K562 (cell line): ENCODE measurements around the gene UGT1A9. TPM values are rescaled to one million over a fixed set of nuclear protein-coding genes. Genes with fewer than 3 reads are reported as not detected.

ENCODE experiments used
- ATAC-seq: fragments of 200-7000 bp; cut with Tn5 transposase; 3 replicates; pipeline ENCODE4 v1.9.1; 2020; ENCODE audit warnings: moderate library complexity
- BruUV-seq: library from RNA; stranded (reverse); fragments of 400-500 nt; replicated peaks from 2 replicates; lab custom pipeline; 2021; lab: Mats Ljungman, UMichigan
- CTCF ChIA-PET: fragments of 300-600 bp; formaldehyde crosslinking; extraction: SDS; loops from one replicate; lab custom pipeline; 2021; ENCODE audit warnings: low intra/inter-chr PET ratio; lab: Yijun Ruan, JAX
- POLR2A ChIA-PET: fragments of 300-600, 350-650 bp; sonication (Branson Sonifier 250); formaldehyde crosslinking; extraction: SDS; loops from one replicate; lab custom pipeline; 2021; ENCODE audit warnings: antibody characterized with exemption, inconsistent platforms; lab: Yijun Ruan, JAX
- DNase-seq, 4 experiments: peaks; one replicate each; pipeline versions ENCODE4 v3.0.0 to v3.0.0-alpha.2; 2011 to 2018; ENCODE audit warnings: low spot score in 3 of 4, mixed read lengths in 3 of 4; ENCODE audit errors: extremely low read depth in 1 of 4
- FAIRE-seq: peaks from 2 replicates; lab custom pipeline; 2011; peaks lifted over from hg19 to GRCh38; lab: Jason Lieb, UNC
- H2AFZ ChIP-seq: 2 replicates; pipeline ENCODE4 v1.6.0; 2011; ENCODE audit warnings: low read depth, low read length, control low read depth, inconsistent platforms
- H3K27ac ChIP-seq: fragments of 200-600 bp; 3 replicates; pipeline ENCODE4 v1.8.0; 2011; ENCODE audit warnings: low read depth, mild to moderate bottlenecking, control low read depth, inconsistent platforms, low read length, moderate library complexity, mixed read lengths; ENCODE audit errors: extremely low read depth
- H3K27me3 ChIP-seq, 2 experiments: fragments of 300-600 bp in 1 of 2; 2 replicates in 1 of 2; 3 replicates in 1 of 2; pipeline versions ENCODE4 v1.6.0 to v1.8.0; 2011; ENCODE audit warnings: inconsistent platforms in 2 of 2, low read length in 2 of 2, mild to moderate bottlenecking in 1 of 2, mixed read lengths in 1 of 2, moderate library complexity in 1 of 2; ENCODE audit not compliant: control insufficient read depth in 2 of 2, insufficient read depth in 2 of 2
- H3K36me3 ChIP-seq: fragments of 300-600 bp; 3 replicates; pipeline ENCODE4 v1.8.0; 2011; ENCODE audit warnings: mild to moderate bottlenecking, low read length, inconsistent platforms; ENCODE audit not compliant: control insufficient read depth, insufficient read depth
- H3K4me1 ChIP-seq, 2 experiments: fragments of 200-600 bp in 1 of 2; replicated peaks in 1 of 2; 2 replicates in 1 of 2; 3 replicates in 1 of 2; pipeline versions ENCODE4 v1.5.1 to v1.8.0; 2011; ENCODE audit warnings: inconsistent platforms in 2 of 2, low read length in 2 of 2, mild to moderate bottlenecking in 1 of 2, mixed read lengths in 1 of 2, moderate library complexity in 1 of 2; ENCODE audit not compliant: control insufficient read depth in 2 of 2, insufficient read depth in 2 of 2
- H3K4me2 ChIP-seq: 2 replicates; pipeline ENCODE4 v1.6.1; 2011; ENCODE audit warnings: low read length, control low read depth, inconsistent platforms, mixed read lengths; ENCODE audit not compliant: insufficient read depth
- H3K4me3 ChIP-seq: fragments of 200-600 bp; sonication (generic), shearing (Covaris generic); 2 replicates; pipeline ENCODE4 v1.5.1; 2016; ENCODE audit warnings: control low read depth, inconsistent platforms
- H3K79me2 ChIP-seq: fragments of 200-600 bp; 3 replicates; pipeline ENCODE4 v1.8.0; 2011; ENCODE audit warnings: low read length, inconsistent platforms; ENCODE audit not compliant: control insufficient read depth, insufficient read depth
- H3K9ac ChIP-seq, 2 experiments: 2 replicates each; pipeline versions ENCODE4 v1.6.0 to v1.6.1; 2011; ENCODE audit warnings: low read depth in 2 of 2, low read length in 2 of 2, control low read depth in 1 of 2, inconsistent platforms in 1 of 2, mild to moderate bottlenecking in 1 of 2, mixed read lengths in 1 of 2; ENCODE audit not compliant: insufficient read depth in 1 of 2
- H3K9me1 ChIP-seq: one replicate; pipeline ENCODE4 v1.6.0; 2011; ENCODE audit warnings: inconsistent platforms, mild to moderate bottlenecking, low read length, moderate library complexity; ENCODE audit not compliant: control insufficient read depth, insufficient read depth
- H3K9me3 ChIP-seq: replicated peaks from 2 replicates; pipeline ENCODE4 v1.5.1; 2011; ENCODE audit warnings: low read depth, low read length, inconsistent platforms; ENCODE audit not compliant: control insufficient read depth, insufficient read depth
- H4K20me1 ChIP-seq: replicated peaks from 2 replicates; pipeline ENCODE4 v1.6.1; 2011; ENCODE audit warnings: low read length, inconsistent platforms, mixed read lengths; ENCODE audit not compliant: control insufficient read depth, insufficient read depth
- COPS2 ChIP-seq: fragments of 450-650 bp; conservative IDR thresholded peaks from 2 replicates; pipeline ENCODE4 v1.6.1; 2016; ENCODE audit warnings: mild to moderate bottlenecking, moderate library complexity
- SREBF1 ChIP-seq: fragments of 150-350 bp; IDR thresholded peaks from 2 replicates; pipeline ENCODE4 v1.6.1; 2014; ENCODE audit warnings: antibody characterized with exemption, low read depth, low read length, borderline replicate concordance
- ZC3H4 ChIP-seq: sonication (generic); formaldehyde crosslinking; IDR thresholded peaks from 2 replicates; pipeline ENCODE4 v1.9.0; 2021; ENCODE audit warnings: missing genetic modification reagents, borderline replicate concordance
- ZNF696 ChIP-seq: fragments of 250-450 bp; sonication (Bioruptor Pico); conservative IDR thresholded peaks from 2 replicates; pipeline ENCODE4 v1.4.0; 2020; ENCODE audit warnings: mild to moderate bottlenecking, moderate library complexity
- WGBS: fragments of 100-300 bp; shearing (Covaris generic); methylation state at CpG from one replicate; pipeline ENCODE4 v1.1.6; 2016; ENCODE audit warnings: low coverage, mixed read lengths; ENCODE audit not compliant: insufficient coverage; ENCODE audit errors: missing lambda C conversion rate; 5-methylcytosine and 5-hydroxymethylcytosine counted together
- in situ Hi-C: fragments of 300-500 bp; cut with MboI; formaldehyde crosslinking; loops from 4 replicates; pipeline ENCODE4 v1.15.0; 2018; ENCODE audit warnings: inconsistent platforms, mixed read lengths
- intact Hi-C: fragments of 100-400 bp; cut with micrococcal nuclease; formaldehyde crosslinking; loops from 2 replicates; pipeline ENCODE4 v1.14.2; 2022
- polyA plus RNA-seq, 8 experiments: library from polyadenylated mRNA; depleted of rRNA in 4 of 8; stranded (reverse) in 5 of 8; unstranded in 3 of 8; fragments of >200 nt; fragmentation: Nextera tagmentation in 2 of 8; fragmentation: Illumina TruSeq in 1 of 8; extraction: Ambion mirVana in 2 of 8; extraction: Trizol in 1 of 8; gene quantifications; 2 replicates each; pipeline versions ENCODE4 v1.2.1 to v1.2.3, GENCODE V29; 2011 to 2014; ENCODE audit warnings: inconsistent platforms in 1 of 8, missing spikeins in 1 of 8
- total RNA-seq, 7 experiments: library from RNA; depleted of rRNA in 6 of 7; stranded (reverse); fragments of >200 nt in 6 of 7; fragmentation: Illumina TruSeq in 2 of 7; extraction: Trizol in 2 of 7; gene quantifications; 2 replicates each; pipeline versions ENCODE4 v1.2.1 to v1.2.3, GENCODE V29; 2011 to 2021; ENCODE audit warnings: low replicate concordance in 1 of 7

UGT1A9 gene
- total and polyA plus RNA-seq, 9 of the 15 experiments (the other 6 are each of a cell fraction or from before 2014, with no cell fraction given): 0.09 TPM; not detected in 8

- in situ Hi-C loops (no loop called here), intact Hi-C loops (loop anchor here (10.0 kb wide), 1 partner anchor 128 kb away; no protein-coding TSS in a partner anchor)
- TF ChIP-seq SREBF1: no peak
- no peak for TF ChIP-seq ZNF696 (CRISPR knock-in tag)
- Histone ChIP-seq H2AFZ (no peak within 1 kb of the TSS), H3K4me1 (0 out of 5 replicates have a peak, but pooled peaks cover 0 to 3% of the 10 kb centered on the region in 2 experiments), H3K27ac (no peak within 1 kb of the TSS), H3K9me3 (no peaks in the 10 kb centered on the region), H3K9me1 (no peaks in the 10 kb centered on the region), H3K27me3 (peaks cover 0 to 20% of the 10 kb centered on the region in 2 experiments; a peak in 2 of 5 replicates), H4K20me1 (no peaks in the 10 kb centered on the region), H3K36me3 (no peaks in the 10 kb centered on the region), H3K9ac (no peak within 1 kb of the TSS), H3K4me3 (no peak within 1 kb of the TSS), H3K4me2 (no peak within 1 kb of the TSS), H3K79me2 (no peaks in the 10 kb centered on the region)
- ATAC-seq: no peak
- no peak for DNase-seq
- 11% methylated on average over 12 of the region's 14 CpGs for WGBS
- BruUV-seq: no TSS peak
- CTCF ChIA-PET: no interaction called here
- FAIRE-seq: no peak
- POLR2A ChIA-PET: no interaction called here
Measured at GRCh38 chr2:233712611-233713261, 41.0 kb downstream of the UGT1A9 start, which contains the start of gene UGT1A5. TSS of gene UGT1A5 (plus strand) at chr2:233712907. CDS start at chr2:233712992, 85 bp downstream.

DNA sequence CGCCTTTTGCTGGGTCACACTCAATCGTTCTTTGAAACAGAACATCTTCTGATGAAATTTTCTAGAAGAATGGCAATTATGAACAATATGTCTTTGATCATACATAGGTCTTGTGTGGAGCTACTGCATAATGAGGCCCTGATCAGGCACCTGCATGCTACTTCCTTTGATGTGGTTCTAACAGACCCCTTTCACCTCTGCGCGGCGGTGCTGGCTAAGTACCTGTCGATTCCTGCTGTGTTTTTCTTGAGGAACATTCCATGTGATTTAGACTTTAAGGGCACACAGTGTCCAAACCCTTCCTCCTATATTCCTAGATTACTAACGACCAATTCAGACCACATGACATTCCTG is 41.5 kb downstream of the UGT1A9 start:
- no peaks in the 10 kb centered on the region for H4K20me1 ChIP-seq
- H3K9ac ChIP-seq: no peak overlapping the region
- H3K9me3 ChIP-seq: no peaks in the 10 kb centered on the region
- no peaks in the 10 kb centered on the region for H3K79me2 ChIP-seq
- FAIRE-seq (no peak), DNase-seq (no peak), ATAC-seq (no peak)
- H3K4me1 ChIP-seq: 0 out of 5 replicates have a peak, but pooled peaks cover 0 to 3% of the 10 kb centered on the region in 2 experiments
- H3K9me1 ChIP-seq: no peaks in the 10 kb centered on the region
- H3K36me3 ChIP-seq: no peaks in the 10 kb centered on the region
- H3K4me3 ChIP-seq: no peak overlapping the region
- peaks cover 0 to 20% of the 10 kb centered on the region in 2 experiments; a peak in 2 of 5 replicates for H3K27me3 ChIP-seq
- H3K4me2 ChIP-seq: no peak overlapping the region
- H3K27ac ChIP-seq: no peak overlapping the region
- POLR2A ChIA-PET: no interaction called here
- CTCF ChIA-PET: no interaction called here
- 2% methylated on average over 7 of the region's 7 CpGs for WGBS
- no peak overlapping the region for H2AFZ ChIP-seq
- in situ Hi-C loops: no loop called here
- no TSS peak for BruUV-seq
- intact Hi-C loops: loop anchor here (10.0 kb wide), 1 partner anchor 128 kb away; no protein-coding TSS in a partner anchor
- no peak for TF ChIP-seq COPS2
- TF ChIP-seq ZC3H4 (CRISPR knock-in tag): no peak
